Measurements from ENCODE around the gene KLC3.

Gene KLC3

DNA sequence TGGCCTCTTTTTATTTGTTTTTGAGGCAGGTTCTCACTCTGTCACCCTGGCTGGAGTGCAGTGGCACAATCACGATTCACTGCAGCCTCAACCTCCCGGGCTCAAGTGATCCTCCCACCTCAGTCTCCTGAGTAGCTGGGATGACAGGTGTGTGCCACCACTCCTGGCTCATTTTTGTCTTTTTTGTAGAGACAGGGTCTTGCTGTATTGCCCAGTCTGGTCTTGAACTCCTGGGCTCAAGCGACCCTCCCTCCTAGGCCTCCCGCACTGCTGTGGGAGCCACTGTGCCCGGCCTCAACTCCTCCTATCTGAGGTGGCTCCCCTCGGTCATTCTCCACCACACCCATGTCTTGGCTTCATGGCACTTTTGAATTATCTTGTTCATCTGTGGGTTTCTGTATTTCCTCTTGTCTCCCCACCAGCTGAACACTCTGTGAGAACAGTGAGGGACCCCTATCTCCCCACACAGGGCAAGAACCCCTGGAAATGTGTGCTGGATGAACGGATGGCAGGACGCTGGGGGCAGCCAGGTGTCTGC is 25.8 kb upstream of the KLC3 start:
- Histone ChIP-seq H3K9me3 (no peaks in the 10 kb centered on the region), H3K4me3 (ENCODE audit: low read depth, low read length) (no peak overlapping the region), H3K27me3 (peaks cover 21% of the 10 kb centered on the region), H3K36me3 (no peaks in the 10 kb centered on the region), H3K4me1 (no peaks in the 10 kb centered on the region)
- DNase-seq, result no peak
- TF ChIP-seq, protein P1, sequence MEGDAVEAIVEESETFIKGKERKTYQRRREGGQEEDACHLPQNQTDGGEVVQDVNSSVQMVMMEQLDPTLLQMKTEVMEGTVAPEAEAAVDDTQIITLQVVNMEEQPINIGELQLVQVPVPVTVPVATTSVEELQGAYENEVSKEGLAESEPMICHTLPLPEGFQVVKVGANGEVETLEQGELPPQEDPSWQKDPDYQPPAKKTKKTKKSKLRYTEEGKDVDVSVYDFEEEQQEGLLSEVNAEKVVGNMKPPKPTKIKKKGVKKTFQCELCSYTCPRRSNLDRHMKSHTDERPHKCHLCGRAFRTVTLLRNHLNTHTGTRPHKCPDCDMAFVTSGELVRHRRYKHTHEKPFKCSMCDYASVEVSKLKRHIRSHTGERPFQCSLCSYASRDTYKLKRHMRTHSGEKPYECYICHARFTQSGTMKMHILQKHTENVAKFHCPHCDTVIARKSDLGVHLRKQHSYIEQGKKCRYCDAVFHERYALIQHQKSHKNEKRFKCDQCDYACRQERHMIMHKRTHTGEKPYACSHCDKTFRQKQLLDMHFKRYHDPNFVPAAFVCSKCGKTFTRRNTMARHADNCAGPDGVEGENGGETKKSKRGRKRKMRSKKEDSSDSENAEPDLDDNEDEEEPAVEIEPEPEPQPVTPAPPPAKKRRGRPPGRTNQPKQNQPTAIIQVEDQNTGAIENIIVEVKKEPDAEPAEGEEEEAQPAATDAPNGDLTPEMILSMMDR (IDR thresholded peaks at IDR 0.05; ENCODE audit: low read depth, low read length), result no peak

DNA sequence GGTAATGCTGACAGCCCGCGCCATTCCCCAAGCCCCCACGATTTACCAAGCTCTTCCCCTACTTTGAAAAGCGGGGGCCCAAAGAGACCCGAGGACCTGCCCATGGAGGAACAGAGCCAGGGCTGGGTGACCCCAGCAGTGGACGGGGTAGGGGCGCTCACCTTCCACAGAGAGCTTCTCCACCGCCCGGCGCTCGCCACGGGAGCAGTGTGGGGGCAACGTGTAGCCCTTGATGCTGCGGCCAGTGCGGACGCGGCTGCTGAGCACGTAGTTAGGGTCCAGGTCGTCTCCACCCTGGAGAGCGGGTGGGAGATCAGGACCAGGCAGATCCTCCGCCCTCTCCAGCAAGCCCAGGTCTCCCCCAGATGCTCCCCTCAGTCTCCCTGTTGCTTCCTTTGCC is 25.2 kb upstream of the KLC3 start:
- DNase-seq, result no peak
- Histone ChIP-seq H3K36me3 (no peaks in the 10 kb centered on the region), H3K27me3 (peaks cover 21% of the 10 kb centered on the region), H3K4me1 (no peaks in the 10 kb centered on the region), H3K9me3 (no peaks in the 10 kb centered on the region), H3K4me3 (ENCODE audit: low read depth, low read length) (no peak overlapping the region)
- TF ChIP-seq, protein P1 (IDR thresholded peaks at IDR 0.05; ENCODE audit: low read depth, low read length), result no peak

DNA sequence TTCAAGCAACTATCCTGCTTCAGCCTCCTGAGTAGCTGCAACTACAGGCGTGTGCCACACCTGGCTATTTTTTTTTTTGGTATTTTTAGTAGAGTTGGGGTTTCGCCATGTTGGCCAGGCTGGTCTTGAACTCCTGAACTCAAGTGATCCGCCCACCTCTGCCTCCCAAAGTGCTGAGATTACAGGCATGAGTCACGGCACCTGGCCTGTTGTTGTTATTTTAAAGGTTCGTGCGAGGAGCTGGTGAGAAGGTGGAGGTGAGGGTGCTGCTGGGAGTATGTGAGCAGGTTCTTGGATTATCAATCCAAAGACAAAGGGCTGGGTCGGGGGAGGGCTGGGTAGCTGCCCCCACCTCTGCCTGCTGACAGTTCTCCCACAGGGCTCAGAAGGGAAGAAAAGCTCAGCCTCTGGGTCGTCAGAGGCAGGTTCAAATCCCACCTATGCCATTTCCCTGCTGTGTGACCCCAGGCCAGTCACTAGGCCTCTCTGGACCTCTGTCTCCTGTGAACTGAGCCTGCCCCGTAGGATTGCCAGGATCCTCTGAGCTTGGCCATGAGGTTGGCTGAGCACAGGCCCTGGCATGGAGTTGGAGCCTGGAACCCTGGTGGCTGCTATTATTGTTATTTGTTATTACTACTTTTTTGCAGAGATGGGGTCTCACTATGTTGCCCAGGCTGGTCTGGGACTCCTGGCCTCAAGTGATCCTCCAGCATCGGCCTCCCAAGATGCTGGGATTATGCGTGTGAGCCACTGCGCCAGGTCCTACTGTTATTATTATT is 19.4 kb upstream of the KLC3 start:
- DNase-seq, result no peak
- H3K27me3 ChIP-seq, result peaks cover 3% of the 10 kb centered on the region; the same call in 1 of the 2 replicates
- no peaks in the 10 kb centered on the region for H3K9me3 ChIP-seq
- H3K4me3 ChIP-seq (ENCODE audit: low read depth, low read length), result no peak overlapping the region
- TF ChIP-seq, protein P1 (IDR thresholded peaks at IDR 0.05; ENCODE audit: low read depth, low read length), result no peak
- H3K36me3 ChIP-seq, result no peaks in the 10 kb centered on the region
- no peaks in the 10 kb centered on the region for H3K4me1 ChIP-seq

DNA sequence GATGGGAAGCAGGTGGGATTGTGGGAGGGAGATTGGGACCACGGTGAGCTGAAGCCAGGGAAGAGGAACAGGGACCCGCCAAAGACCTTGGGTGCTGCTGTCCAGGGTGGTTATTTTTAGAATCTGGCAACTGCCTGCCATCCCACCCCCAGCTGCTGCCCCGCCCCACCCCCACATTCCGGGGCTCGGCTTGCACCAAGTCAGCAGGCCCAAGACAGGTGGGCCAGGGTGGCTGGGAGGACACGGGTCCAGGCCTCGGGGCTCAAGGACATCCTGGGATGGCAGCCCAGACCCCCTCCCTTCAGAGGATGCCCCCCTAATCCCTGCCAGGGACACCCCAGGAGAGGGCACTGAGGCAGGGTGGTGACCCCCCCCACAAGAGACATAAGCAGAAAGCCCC is 18.7 kb upstream of the KLC3 start:
- H3K9me3 ChIP-seq, result no peaks in the 10 kb centered on the region
- DNase-seq, result no peak
- H3K36me3 ChIP-seq, result no peaks in the 10 kb centered on the region
- no peak overlapping the region for H3K4me3 ChIP-seq (ENCODE audit: low read depth, low read length)
- H3K4me1 ChIP-seq, result no peaks in the 10 kb centered on the region
- TF ChIP-seq, protein P1 (IDR thresholded peaks at IDR 0.05; ENCODE audit: low read depth, low read length), result no peak
- peaks cover 3% of the 10 kb centered on the region; the same call in 1 of the 2 replicates for H3K27me3 ChIP-seq

DNA sequence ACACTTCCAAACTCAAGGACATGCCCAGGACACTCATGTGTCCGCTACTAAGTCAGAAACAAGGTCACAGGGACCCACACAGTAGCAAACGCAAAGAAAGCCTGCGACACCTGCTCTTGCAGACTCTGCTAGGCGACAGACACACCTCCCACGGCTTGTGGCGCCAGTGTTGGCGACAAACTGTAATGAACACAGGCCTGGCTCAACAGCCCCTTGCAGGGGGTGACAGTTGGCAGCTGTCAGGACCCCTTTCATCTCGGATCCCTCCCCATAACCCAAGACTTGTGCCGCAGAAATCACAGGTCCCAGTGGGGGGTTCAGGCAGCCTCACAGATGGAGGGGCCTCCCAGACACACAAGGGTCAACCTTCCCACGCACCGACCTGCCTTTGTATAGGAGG is 18.2 kb upstream of the KLC3 start:
- Histone ChIP-seq H3K4me3 (ENCODE audit: low read depth, low read length) (no peak overlapping the region), H3K9me3 (no peaks in the 10 kb centered on the region), H3K36me3 (no peaks in the 10 kb centered on the region), H3K4me1 (no peaks in the 10 kb centered on the region), H3K27me3 (peaks cover 3% of the 10 kb centered on the region; the same call in 1 of the 2 replicates)
- TF ChIP-seq, protein P1 (IDR thresholded peaks at IDR 0.05; ENCODE audit: low read depth, low read length), result no peak
- no peak for DNase-seq

DNA sequence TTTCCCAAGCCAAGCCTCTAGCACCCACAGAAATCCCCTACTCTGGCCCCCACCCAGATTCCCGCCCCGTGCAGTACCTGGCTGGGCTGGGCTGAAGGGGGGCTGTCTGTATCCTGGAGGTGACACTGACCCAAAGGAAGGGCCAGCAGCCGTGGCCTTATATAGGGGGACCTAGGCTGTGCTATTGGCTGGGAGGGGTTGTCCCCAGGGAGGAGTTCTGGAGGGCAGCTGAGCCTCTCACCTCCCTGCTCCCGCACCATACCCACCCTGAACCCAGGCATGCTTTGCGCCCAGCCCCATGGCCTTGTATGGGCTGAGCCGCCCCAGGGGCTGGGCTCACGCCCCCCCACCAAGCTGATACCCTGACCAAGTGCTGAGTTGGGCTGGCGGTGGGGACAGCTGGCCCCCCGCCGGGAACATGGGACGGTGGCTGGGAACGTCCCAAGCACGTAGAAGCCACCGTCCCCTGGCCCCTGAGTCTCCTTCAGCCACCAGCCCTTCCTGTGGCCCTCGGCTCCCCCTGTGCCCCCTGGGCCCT is 17.7 kb upstream of the KLC3 start, which contains the start of gene CKM:
Gene CKM, minus strand, starts transcription at position 132 of the 538 bp plus-strand sequence. CDS start 3,162 bp downstream, outside the sequence.
- TF ChIP-seq, protein P1 (IDR thresholded peaks at IDR 0.05; ENCODE audit: low read depth, low read length), result no peak
- Histone ChIP-seq H3K27me3 (peaks cover 3% of the 10 kb centered on the region; the same call in 1 of the 2 replicates), H3K4me1 (no peaks in the 10 kb centered on the region), H3K9me3 (no peaks in the 10 kb centered on the region), H3K36me3 (no peaks in the 10 kb centered on the region), H3K4me3 (ENCODE audit: low read depth, low read length) (peak within 1 kb of the TSS; percentile 7; the same call in 1 of the 2 replicates)
- DNase-seq, result no peak
